Endothelial cell of hepatic sinusoid (primary cell): ENCODE data around the gene MX1.

Source experiments
- in situ Hi-C: cut with HindIII; loops from 2 replicates; pipeline ENCODE4 v1.10.0; 2017; ENCODE audit warnings: low sequenced_read_pairs

Gene MX1

GRCh38 chr21:41429925-41430491 lies 4.0 kb downstream of the MX1 start:
- in situ Hi-C loops, result loop anchor here (5.0 kb wide), 1 partner anchor 53 kb away; no protein-coding TSS in a partner anchor

- in situ Hi-C loops, result loop anchor here (5.0 kb wide), 1 partner anchor 55 kb away; no protein-coding TSS in a partner anchor
These were observed 5.9 kb downstream of the MX1 start for GRCh38 chr21:41431788-41432548.

- in situ Hi-C loops, result loop anchor here (5.0 kb wide), 1 partner anchor 56 kb away; no protein-coding TSS in a partner anchor
These were observed 6.8 kb downstream of the MX1 start for GRCh38 chr21:41432562-41433460.

GRCh38 chr21:41433566-41433965 lies 7.5 kb downstream of the MX1 start:
- in situ Hi-C loops, result loop anchor here (5.0 kb wide), 1 partner anchor 56 kb away; no protein-coding TSS in a partner anchor

- in situ Hi-C loops, result no loop called here
These were observed 9.7 kb downstream of the MX1 start for GRCh38 chr21:41435706-41436105.

GRCh38 chr21:41437729-41438128 lies 11.7 kb downstream of the MX1 start:
- in situ Hi-C loops, result no loop called here

GRCh38 chr21:41438425-41439113 lies 12.5 kb downstream of the MX1 start:
- in situ Hi-C loops, result no loop called here

GRCh38 chr21:41439248-41439647 lies 13.2 kb downstream of the MX1 start:
- in situ Hi-C loops, result no loop called here

- in situ Hi-C loops, result no loop called here
These were observed 15.5 kb downstream of the MX1 start for GRCh38 chr21:41441546-41441945.

- in situ Hi-C loops, result no loop called here
These were observed 16.6 kb downstream of the MX1 start for GRCh38 chr21:41442481-41443186.

- in situ Hi-C loops, result no loop called here
These were observed 17.5 kb downstream of the MX1 start for GRCh38 chr21:41443562-41443961.

- in situ Hi-C loops, result no loop called here
These were observed 18.8 kb downstream of the MX1 start for GRCh38 chr21:41444703-41445464.

GRCh38 chr21:41445465-41445862 lies 19.4 kb downstream of the MX1 start:
- in situ Hi-C loops, result no loop called here

- in situ Hi-C loops, result no loop called here
These were observed 20.5 kb downstream of the MX1 start for GRCh38 chr21:41446586-41446985.

GRCh38 chr21:41447356-41447755 lies 21.3 kb downstream of the MX1 start:
- in situ Hi-C loops, result no loop called here

- in situ Hi-C loops, result no loop called here
These were observed 23.6 kb downstream of the MX1 start for GRCh38 chr21:41449613-41450012.

- in situ Hi-C loops, result no loop called here
These were observed 26.0 kb downstream of the MX1 start for GRCh38 chr21:41451753-41452676.

- in situ Hi-C loops, result no loop called here
These were observed 27.2 kb downstream of the MX1 start for GRCh38 chr21:41453198-41453597.
